OCI-LY3 (cell line): ENCODE measurements around the gene CSN3.

Experiments
- H2AFZ ChIP-seq: fragments of 200-600, 300-600 bp; shearing (Covaris generic); 2 replicates; pipeline ENCODE4 v1.6.0; 2014; ENCODE audit warnings: antibody characterized with exemption, low read depth, low read length
- H3K27ac ChIP-seq: fragments of 200-600, 300-600 bp; sonication (generic); 2 replicates; pipeline ENCODE4 v1.5.1; 2014; ENCODE audit warnings: mild to moderate bottlenecking, low read length, moderate library complexity, mixed read lengths
- H3K27me3 ChIP-seq: fragments of 200-600, 300-600 bp; sonication (generic); 2 replicates; pipeline ENCODE4 v1.6.1; 2014; ENCODE audit warnings: low read depth, low read length, mixed read lengths
- H3K36me3 ChIP-seq: fragments of 200-600, 300-600 bp; sonication (generic); replicated peaks from 2 replicates; pipeline ENCODE3; 2014; ENCODE audit warnings: low read depth, low read length, mixed read lengths
- H3K4me1 ChIP-seq: fragments of 300-600, 200-600 bp; sonication (generic); 2 replicates; pipeline ENCODE4 v1.6.1; 2014; ENCODE audit warnings: low read length, mixed read lengths
- H3K4me2 ChIP-seq: fragments of 200-600, 300-600 bp; sonication (generic); 2 replicates; pipeline ENCODE4 v1.6.1; 2014; ENCODE audit warnings: low read length, mixed read lengths
- H3K4me3 ChIP-seq: fragments of 300-600, 200-600 bp; sonication (generic); 2 replicates; pipeline ENCODE4 v1.5.1; 2014; ENCODE audit warnings: antibody characterized with exemption, mild to moderate bottlenecking, low read length, moderate library complexity
- H3K79me2 ChIP-seq: fragments of 300-600, 200-600 bp; shearing (Covaris generic); 2 replicates; pipeline ENCODE4 v1.6.1; 2014; ENCODE audit warnings: mild to moderate bottlenecking, low read length, mixed read lengths
- H3K9ac ChIP-seq: fragments of 300-600, 200-600 bp; shearing (Covaris generic); 2 replicates; pipeline ENCODE4 v1.6.0; 2014; ENCODE audit warnings: mild to moderate bottlenecking, low read length, moderate library complexity
- H3K9me3 ChIP-seq: fragments of 200-600, 300-600 bp; shearing (Covaris generic); 2 replicates; pipeline ENCODE4 v1.6.1; 2014; ENCODE audit warnings: low read length, mixed read lengths; ENCODE audit not compliant: insufficient read depth
- H4K20me1 ChIP-seq: fragments of 200-600, 300-600 bp; sonication (generic); 2 replicates; pipeline ENCODE4 v1.6.1; 2016; ENCODE audit warnings: low read length, mixed read lengths; ENCODE audit not compliant: insufficient read depth
- CTCF ChIP-seq: fragments of 200-600, 300-600 bp; sonication (generic); IDR thresholded peaks from 2 replicates; pipeline ENCODE4 v1.5.1; 2014; ENCODE audit warnings: antibody characterized with exemption, low read length, low read depth
- EZH2phosphoT487 ChIP-seq: fragments of 200-600 bp; shearing (Covaris generic); IDR thresholded peaks from 2 replicates; pipeline ENCODE4 v1.6.1; 2018; ENCODE audit warnings: antibody characterized with exemption, mixed run types, low read depth

The CSN3 gene

GRCh38 chr4:70243091-70243490 lies 694 bp downstream of the CSN3 start:
- TF ChIP-seq CTCF, result no peak
- TF ChIP-seq EZH2phosphoT487, result no peak
- H2AFZ ChIP-seq, result no peak overlapping the region
- H3K27ac ChIP-seq, result no peak overlapping the region
- H3K9ac ChIP-seq, result no peak overlapping the region
- H3K4me1 ChIP-seq, result peaks cover 4% of the 10 kb centered on the region; the same call in 1 of the 2 replicates
- no peak overlapping the region for H3K4me2 ChIP-seq
- H3K4me3 ChIP-seq, result no peak overlapping the region
- no peaks in the 10 kb centered on the region for H4K20me1 ChIP-seq
- no peaks in the 10 kb centered on the region for H3K9me3 ChIP-seq
- no peaks in the 10 kb centered on the region for H3K27me3 ChIP-seq
- H3K36me3 ChIP-seq, result no peaks in the 10 kb centered on the region
- H3K79me2 ChIP-seq, result no peaks in the 10 kb centered on the region

GRCh38 chr4:70251250-70251944 lies 9.0 kb downstream of the CSN3 start:
- Histone ChIP-seq H3K9ac (no peak overlapping the region), H2AFZ (no peak overlapping the region)
- no peak for TF ChIP-seq CTCF

GRCh38 chr4:70251945-70252277 lies 9.5 kb downstream of the CSN3 start:
- H2AFZ ChIP-seq, result no peak overlapping the region

More at GRCh38 chr4:70251250-70251944, 9.0 kb downstream of the CSN3 start:
- Histone ChIP-seq H3K79me2 (no peaks in the 10 kb centered on the region), H3K36me3 (no peaks in the 10 kb centered on the region), H3K9me3 (no peaks in the 10 kb centered on the region), H4K20me1 (no peaks in the 10 kb centered on the region), H3K27ac (no peak overlapping the region), H3K4me1 (peaks cover 7% of the 10 kb centered on the region; the same call in 1 of the 2 replicates), H3K27me3 (no peaks in the 10 kb centered on the region), H3K4me2 (no peak overlapping the region), H3K4me3 (no peak overlapping the region)

GRCh38 chr4:70269674-70270073 lies 27.3 kb downstream of the CSN3 start:
- no peak for TF ChIP-seq EZH2phosphoT487
- TF ChIP-seq CTCF, result peak; percentile 58
- no peak overlapping the region for H2AFZ ChIP-seq

More at GRCh38 chr4:70251945-70252277, 9.5 kb downstream of the CSN3 start:
- Histone ChIP-seq H3K9ac (no peak overlapping the region), H4K20me1 (no peaks in the 10 kb centered on the region), H3K4me3 (no peak overlapping the region), H3K27me3 (no peaks in the 10 kb centered on the region), H3K79me2 (no peaks in the 10 kb centered on the region), H3K36me3 (no peaks in the 10 kb centered on the region), H3K4me1 (peaks cover 7% of the 10 kb centered on the region; the same call in 1 of the 2 replicates), H3K27ac (no peak overlapping the region), H3K4me2 (no peak overlapping the region), H3K9me3 (no peaks in the 10 kb centered on the region)
- TF ChIP-seq CTCF, result no peak
- no peak for TF ChIP-seq EZH2phosphoT487

More at GRCh38 chr4:70269674-70270073, 27.3 kb downstream of the CSN3 start:
- Histone ChIP-seq H3K9me3 (no peaks in the 10 kb centered on the region), H3K4me2 (no peak overlapping the region), H4K20me1 (no peaks in the 10 kb centered on the region), H3K36me3 (no peaks in the 10 kb centered on the region), H3K27ac (no peak overlapping the region), H3K79me2 (no peaks in the 10 kb centered on the region), H3K27me3 (no peaks in the 10 kb centered on the region), H3K4me3 (no peak overlapping the region), H3K4me1 (peaks cover 3% of the 10 kb centered on the region; the same call in 1 of the 2 replicates), H3K9ac (no peak overlapping the region)
